GM23248 (cell line): Measurements from ENCODE around the gene HIF1AN. TPM values are rescaled to one million over a fixed set of nuclear protein-coding genes. Genes with fewer than 3 reads are reported as not detected.
A peak's percentile ranks its signal among the peaks of the same experiment; 100 is the strongest.

Source experiments
- DNase-seq: peaks from one replicate; pipeline ENCODE4 v3.0.0-alpha.2; 2015
- H2AFZ ChIP-seq: fragments of 200-600 bp; sonication (generic); 2 replicates; pipeline ENCODE4 v1.6.1; 2016; ENCODE audit warnings: antibody characterized with exemption
- H3F3A ChIP-seq: fragments of 200-600 bp; sonication (generic); 2 replicates; pipeline ENCODE4 v1.6.1; 2016; ENCODE audit warnings: mild to moderate bottlenecking, antibody characterized with exemption, mixed run types; ENCODE audit not compliant: insufficient read depth
- H3K27ac ChIP-seq: fragments of 200-600 bp; sonication (generic); 2 replicates; pipeline ENCODE4 v1.5.1; 2016; ENCODE audit warnings: mild to moderate bottlenecking
- H3K27me3 ChIP-seq: fragments of 200-600 bp; sonication (generic); replicated peaks from 2 replicates; pipeline ENCODE4 v1.6.1; 2016; ENCODE audit warnings: mild to moderate bottlenecking; ENCODE audit not compliant: insufficient read depth
- H3K36me3 ChIP-seq: fragments of 200-600 bp; sonication (generic); 2 replicates; pipeline ENCODE4 v1.6.1; 2016; ENCODE audit warnings: low read depth, mild to moderate bottlenecking
- H3K4me1 ChIP-seq: fragments of 200-600 bp; sonication (generic); 2 replicates; pipeline ENCODE4 v1.6.1; 2016; ENCODE audit warnings: mild to moderate bottlenecking; ENCODE audit not compliant: insufficient read depth
- H3K4me2 ChIP-seq: fragments of 200-600 bp; sonication (generic); one replicate; pipeline ENCODE4 v1.6.1; 2016; ENCODE audit warnings: mild to moderate bottlenecking; ENCODE audit not compliant: unreplicated experiment
- H3K4me3 ChIP-seq: fragments of 200-600 bp; sonication (generic); 2 replicates; pipeline ENCODE4 v1.5.1; 2016; ENCODE audit warnings: mild to moderate bottlenecking
- H3K79me2 ChIP-seq: fragments of 200-600 bp; sonication (generic); 2 replicates; pipeline ENCODE4 v1.6.1; 2016; ENCODE audit warnings: mild to moderate bottlenecking; ENCODE audit not compliant: insufficient read depth
- H3K9ac ChIP-seq: fragments of 200-600 bp; sonication (generic); 2 replicates; pipeline ENCODE4 v1.6.1; 2016; ENCODE audit warnings: mild to moderate bottlenecking
- H3K9me2 ChIP-seq: fragments of 200-600 bp; sonication (generic); 2 replicates; pipeline ENCODE4 v1.6.1; 2016; ENCODE audit warnings: mixed run types, mild to moderate bottlenecking, moderate library complexity; ENCODE audit not compliant: insufficient read depth
- H3K9me3 ChIP-seq: fragments of 200-600 bp; sonication (generic); one replicate; pipeline ENCODE4 v1.6.1; 2017; ENCODE audit warnings: low read depth
- H4K20me1 ChIP-seq: fragments of 200-600 bp; sonication (generic); 2 replicates; pipeline ENCODE4 v1.6.0; 2016; ENCODE audit not compliant: insufficient read depth
- EZH2 ChIP-seq: fragments of 200-600 bp; sonication (generic); IDR thresholded peaks from 2 replicates; pipeline ENCODE4 v1.6.1; 2018; ENCODE audit warnings: antibody characterized with exemption, mild to moderate bottlenecking; ENCODE audit not compliant: insufficient read depth, poor library complexity, severe bottlenecking
- EZH2phosphoT487 ChIP-seq: fragments of 200-600 bp; sonication (generic); IDR thresholded peaks from 2 replicates; pipeline ENCODE4 v1.6.1; 2018; ENCODE audit warnings: antibody characterized with exemption, moderate library complexity, mild to moderate bottlenecking, low read depth; ENCODE audit not compliant: insufficient read depth
- WGBS, 2 experiments: methylation state at CpG; one replicate each; pipeline ENCODE4 v1.1.6; 2015 to 2017; ENCODE audit warnings: low lambda C conversion rate in 2 of 2, low coverage in 1 of 2; ENCODE audit errors: missing lambda C conversion rate in 2 of 2; 5-methylcytosine and 5-hydroxymethylcytosine counted together
- in situ Hi-C: fragments of 300-500 bp; cut with MboI; formaldehyde crosslinking; loops from 2 replicates; pipeline ENCODE4 v1.15.0; 2020
- polyA plus RNA-seq: library from polyadenylated mRNA; unstranded; fragments of >200 nt; fragmentation: Nextera tagmentation; extraction: Ambion mirVana; gene quantifications from 2 replicates; pipeline ENCODE4 v1.2.1, GENCODE V29; 2016
- total RNA-seq: library from RNA; depleted of rRNA; stranded (reverse); fragments of >200 nt; shearing (Covaris generic); gene quantifications from 2 replicates; pipeline ENCODE4 v1.2.3, GENCODE V29; 2014

Gene HIF1AN
- total and polyA plus RNA-seq, 2 experiments from 2014 or later, result 9.8 to 35.2 TPM

DNA sequence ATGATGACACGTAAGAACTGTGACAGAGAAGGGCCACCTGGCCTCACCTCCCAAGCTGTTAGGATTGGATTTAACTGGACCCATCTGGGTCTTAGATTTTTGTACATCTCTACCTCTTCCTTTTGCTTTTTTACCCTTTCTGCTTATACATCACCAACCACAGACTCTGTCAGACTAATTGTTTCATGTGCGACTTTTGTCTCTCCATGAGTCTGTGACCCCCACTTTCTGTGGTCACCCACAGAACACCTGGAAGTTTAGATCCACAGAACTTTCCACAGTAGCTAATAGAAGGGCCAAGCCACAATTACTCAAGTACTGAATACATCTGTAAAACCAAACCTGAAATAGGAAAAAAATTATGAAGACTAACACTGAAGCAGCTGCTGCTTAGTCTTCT lies 39.2 kb upstream of the HIF1AN start:
- no peak overlapping the region for H3K4me3 ChIP-seq
- no peaks in the 10 kb centered on the region for H3K27me3 ChIP-seq
- no peaks in the 10 kb centered on the region for H3K9me2 ChIP-seq
- H2AFZ ChIP-seq, result no peak overlapping the region
- no peak for DNase-seq
- H3K79me2 ChIP-seq, result no peaks in the 10 kb centered on the region
- peaks cover 1% of the 10 kb centered on the region; the same call in 1 of the 2 replicates for H3K4me1 ChIP-seq
- no peaks in the 10 kb centered on the region for H3K9me3 ChIP-seq
- TF ChIP-seq EZH2 (no peak), EZH2phosphoT487 (no peak)
- no peaks in the 10 kb centered on the region for H4K20me1 ChIP-seq
- no peaks in the 10 kb centered on the region for H3F3A ChIP-seq
- no peak overlapping the region for H3K4me2 ChIP-seq
- no peak overlapping the region for H3K9ac ChIP-seq
- in situ Hi-C loops, result no loop called here
- 84 to 92% methylated on average over 2 of the region's 2 CpGs for WGBS, 2 experiments
- no peak overlapping the region for H3K27ac ChIP-seq
- no peaks in the 10 kb centered on the region for H3K36me3 ChIP-seq

DNA sequence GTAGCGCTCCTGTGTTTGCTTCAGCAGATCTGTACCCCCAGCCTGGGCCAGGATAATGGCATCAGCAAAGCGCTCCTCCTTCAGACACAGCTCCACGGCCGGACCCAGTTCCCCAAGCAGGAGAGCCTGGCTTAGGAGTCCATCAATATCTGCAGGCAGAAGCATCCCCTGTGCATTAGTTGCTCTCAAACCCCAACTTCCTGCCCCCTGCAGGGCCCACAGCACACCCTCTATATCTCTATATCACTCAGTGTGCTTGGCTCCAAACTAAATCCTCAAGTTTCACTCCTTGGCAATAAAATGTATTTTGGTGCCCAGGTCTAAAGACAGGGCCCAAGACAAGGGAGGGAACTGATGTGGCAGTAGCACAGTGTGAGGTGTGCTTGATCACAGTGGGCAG lies 37.7 kb upstream of the HIF1AN start:
- H3K4me2 ChIP-seq, result no peak overlapping the region
- WGBS, 2 experiments, result 89 to 95% methylated on average over 4 of the region's 4 CpGs
- peaks cover 4% of the 10 kb centered on the region; the same call in 1 of the 2 replicates for H3K4me1 ChIP-seq
- H3K27ac ChIP-seq, result no peak overlapping the region
- H3K9ac ChIP-seq, result no peak overlapping the region
- no peaks in the 10 kb centered on the region for H4K20me1 ChIP-seq
- no peaks in the 10 kb centered on the region for H3F3A ChIP-seq
- H3K9me3 ChIP-seq, result no peaks in the 10 kb centered on the region
- DNase-seq, result no peak
- H3K36me3 ChIP-seq, result no peaks in the 10 kb centered on the region
- no peaks in the 10 kb centered on the region for H3K9me2 ChIP-seq
- in situ Hi-C loops, result no loop called here
- no peaks in the 10 kb centered on the region for H3K27me3 ChIP-seq
- no peak overlapping the region for H2AFZ ChIP-seq
- no peak overlapping the region for H3K4me3 ChIP-seq
- no peak for TF ChIP-seq EZH2phosphoT487
- no peak for TF ChIP-seq EZH2
- no peaks in the 10 kb centered on the region for H3K79me2 ChIP-seq

DNA sequence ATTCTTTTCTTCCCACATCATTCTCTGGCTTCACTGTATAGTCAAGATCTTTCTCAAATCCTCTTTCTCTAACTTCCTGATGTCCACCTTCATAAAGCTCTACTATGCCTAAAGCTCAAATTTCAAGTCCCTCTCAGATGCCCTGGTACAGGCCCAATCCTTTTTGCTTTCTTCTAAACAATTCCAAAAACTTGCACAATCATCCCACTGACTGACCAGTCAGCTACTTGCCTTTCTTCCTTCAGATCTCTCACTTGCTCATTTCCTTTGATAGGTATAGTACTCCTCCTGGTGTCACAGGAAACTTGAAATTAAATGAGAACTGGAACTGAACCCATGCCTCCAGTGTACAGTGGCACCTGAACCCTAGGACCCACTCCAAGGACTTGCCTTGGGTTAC lies 34.3 kb upstream of the HIF1AN start:
- Histone ChIP-seq H2AFZ (no peak overlapping the region), H3K27me3 (no peaks in the 10 kb centered on the region), H3K79me2 (no peaks in the 10 kb centered on the region), H3K9me3 (no peaks in the 10 kb centered on the region), H3K4me1 (peaks cover 22% of the 10 kb centered on the region), H3K27ac (no peak overlapping the region), H3K4me3 (no peak overlapping the region), H3K4me2 (no peak overlapping the region), H3K36me3 (no peaks in the 10 kb centered on the region), H3K9ac (no peak overlapping the region), H3F3A (peaks cover 13% of the 10 kb centered on the region), H4K20me1 (no peaks in the 10 kb centered on the region), H3K9me2 (no peaks in the 10 kb centered on the region)
- no peak for TF ChIP-seq EZH2phosphoT487
- no peak for TF ChIP-seq EZH2
- in situ Hi-C loops, result no loop called here
- DNase-seq, result peak; percentile 37

DNA sequence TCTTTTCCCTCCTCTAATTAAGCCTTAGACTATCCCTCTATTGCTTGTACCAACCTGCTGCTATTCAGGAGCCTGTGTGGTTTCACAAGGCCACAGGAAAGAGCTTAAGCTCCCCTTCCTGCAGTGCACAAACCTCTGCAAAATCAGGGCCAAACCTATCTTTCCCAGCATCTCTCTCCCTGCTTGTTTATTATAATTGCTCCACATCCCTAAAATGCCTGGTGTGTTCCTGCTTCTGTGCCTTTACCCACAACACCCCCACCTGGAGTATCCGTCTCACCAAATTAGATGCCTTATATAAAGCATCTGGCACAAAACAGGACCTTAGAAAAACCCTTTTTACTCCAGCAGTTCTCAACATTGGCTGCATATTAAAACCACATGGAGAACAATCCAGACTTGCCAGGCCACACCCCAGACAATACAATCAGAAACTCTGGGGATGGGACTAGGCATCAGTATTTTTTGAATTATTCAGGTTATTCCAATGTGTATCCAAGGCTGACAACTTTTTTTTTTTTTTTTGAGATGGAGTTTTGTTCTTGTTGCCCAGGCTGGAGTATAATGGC lies 32.7 kb upstream of the HIF1AN start:
- Histone ChIP-seq H4K20me1 (no peaks in the 10 kb centered on the region), H3K27me3 (no peaks in the 10 kb centered on the region), H2AFZ (no peak overlapping the region), H3K4me3 (no peak overlapping the region), H3F3A (peaks cover 21% of the 10 kb centered on the region), H3K9me2 (no peaks in the 10 kb centered on the region), H3K9me3 (no peaks in the 10 kb centered on the region), H3K4me2 (no peak overlapping the region), H3K79me2 (no peaks in the 10 kb centered on the region), H3K27ac (no peak overlapping the region), H3K4me1 (peaks cover 31% of the 10 kb centered on the region), H3K36me3 (no peaks in the 10 kb centered on the region), H3K9ac (no peak overlapping the region)
- WGBS, 2 experiments, result 86 to 100% methylated on average over 1 of the region's 1 CpG
- in situ Hi-C loops, result no loop called here
- DNase-seq, result peak; percentile 20
- TF ChIP-seq EZH2phosphoT487 (no peak), EZH2 (no peak)

DNA sequence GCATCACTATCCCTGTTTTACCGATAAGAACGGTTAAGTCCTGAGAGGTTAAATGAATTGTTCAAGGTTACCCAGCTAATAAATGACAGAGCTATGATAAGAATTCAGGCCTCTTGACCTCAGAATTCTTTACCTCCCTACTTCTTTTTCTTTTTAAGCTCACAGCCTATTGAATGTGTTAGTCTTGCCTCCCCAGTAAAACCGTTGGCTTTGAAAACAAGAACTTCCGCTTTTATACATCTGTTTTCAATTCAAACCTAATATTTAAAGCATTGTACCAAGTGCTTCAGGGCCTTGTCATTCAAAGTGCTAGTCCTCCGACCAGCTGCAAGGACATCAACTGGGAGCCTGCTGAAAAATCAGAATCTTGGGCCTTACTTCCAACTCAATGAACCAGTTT lies 31.6 kb upstream of the HIF1AN start:
- DNase-seq, result peak; percentile 45

More for the DNA sequence above, 31.6 kb upstream of the HIF1AN start:
- H3K9me2 ChIP-seq, result no peaks in the 10 kb centered on the region
- peaks cover 31% of the 10 kb centered on the region for H3K4me1 ChIP-seq
- H3K27ac ChIP-seq, result no peak overlapping the region
- no peaks in the 10 kb centered on the region for H3K79me2 ChIP-seq
- in situ Hi-C loops, result no loop called here
- no peaks in the 10 kb centered on the region for H3K27me3 ChIP-seq
- H3K4me3 ChIP-seq, result no peak overlapping the region
- H4K20me1 ChIP-seq, result no peaks in the 10 kb centered on the region
- 15 to 23% methylated on average over 5 of the region's 5 CpGs for WGBS, 2 experiments
- H3K9ac ChIP-seq, result no peak overlapping the region
- no peak overlapping the region for H3K4me2 ChIP-seq
- peaks cover 21% of the 10 kb centered on the region for H3F3A ChIP-seq
- H2AFZ ChIP-seq, result no peak overlapping the region
- no peaks in the 10 kb centered on the region for H3K9me3 ChIP-seq
- TF ChIP-seq EZH2phosphoT487 (no peak), EZH2 (no peak)
- no peaks in the 10 kb centered on the region for H3K36me3 ChIP-seq
